ENCODE data around the gene PTGER1. TPM values are rescaled to one million over a fixed set of nuclear protein-coding genes. Genes with fewer than 3 reads are reported as not detected.
"Not testable (repeated sequence)": the region's sequence is repeated elsewhere in the genome, so short reads cannot be mapped to it uniquely, and the experiment has no call there.

PTGER1 gene
- total RNA-seq, 2 experiments from 2014 or later, result 0.93 to 1.3 TPM

DNA sequence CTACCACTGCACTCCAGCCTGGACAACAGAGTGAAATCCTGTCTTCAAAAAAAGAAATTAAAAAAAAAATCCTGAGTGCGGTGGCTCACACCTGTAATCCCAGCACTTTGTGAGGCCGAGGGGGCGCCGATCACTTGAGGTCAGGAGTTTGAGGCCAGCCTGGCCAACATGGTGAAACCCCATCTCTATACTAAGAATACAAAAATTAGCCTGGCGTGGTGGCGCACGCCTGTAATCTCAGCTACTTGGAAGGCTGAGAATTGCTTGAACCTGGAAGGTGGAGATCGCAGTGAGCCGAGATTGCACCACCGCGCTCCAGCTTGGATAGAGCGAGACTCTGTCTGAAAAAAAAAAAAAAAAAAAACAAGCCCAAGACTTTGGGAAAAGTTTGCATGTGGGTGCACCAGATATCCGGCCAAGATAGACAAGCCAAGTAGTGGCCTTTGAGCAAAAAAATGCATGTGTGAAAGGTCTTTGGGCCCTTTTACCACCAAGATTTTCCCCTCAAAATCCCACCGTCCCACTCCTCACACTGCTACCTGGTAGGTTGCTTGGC, 37.3 kb upstream of the PTGER1 start:
- H3K4me1 Mint-ChIP-seq, result peaks cover 50% of the 10 kb centered on the region
- H3K36me3 Mint-ChIP-seq (ENCODE audit: low read depth), result peaks cover 39% of the 10 kb centered on the region
- no peak overlapping the region for H3K4me3 Mint-ChIP-seq
- ChIA-PET CTCF (interaction anchor here (0.9 kb wide), 1 partner anchor 8 kb away, joined by 3 read pairs; no protein-coding TSS in a partner anchor), POLR2A (interaction anchor here (1.6 kb wide), 1 partner anchor 9 kb away, joined by 4 read pairs; no protein-coding TSS in a partner anchor)
- no peaks in the 10 kb centered on the region for H3K27me3 Mint-ChIP-seq
- DNase-seq, result no peak
- H3K9me3 Mint-ChIP-seq, result no peaks in the 10 kb centered on the region
- no peak overlapping the region for H3K27ac Mint-ChIP-seq

DNA sequence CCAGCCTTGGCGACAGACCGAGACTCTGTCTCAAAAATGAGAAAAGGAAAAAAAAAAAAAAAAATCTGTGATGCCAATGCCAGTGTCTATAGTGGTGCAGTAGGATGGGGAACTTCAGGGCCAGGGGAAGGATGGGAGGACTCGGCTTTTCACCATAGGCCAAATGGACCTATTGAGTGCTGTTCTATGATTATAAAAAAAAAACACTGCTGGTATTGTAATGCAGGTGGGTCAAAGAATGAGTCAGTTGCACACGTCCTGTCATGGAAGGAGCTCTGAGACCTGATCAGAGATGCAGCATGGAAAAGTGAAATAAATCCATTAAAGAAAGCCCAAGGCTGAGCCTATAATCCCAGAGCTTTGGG, 36.1 kb upstream of the PTGER1 start:
- no peaks in the 10 kb centered on the region for H3K9me3 Mint-ChIP-seq
- H3K27ac Mint-ChIP-seq, result no peak overlapping the region
- peaks cover 57% of the 10 kb centered on the region for H3K4me1 Mint-ChIP-seq
- CTCF ChIA-PET, result no interaction called here
- no peak for DNase-seq
- H3K27me3 Mint-ChIP-seq, result no peaks in the 10 kb centered on the region
- POLR2A ChIA-PET, result interaction anchor here (0.6 to 1.6 kb wide), 2 partner anchors 10 to 136 kb away, joined by 3 to 4 read pairs; no protein-coding TSS in a partner anchor
- H3K36me3 Mint-ChIP-seq (ENCODE audit: low read depth), result peaks cover 27% of the 10 kb centered on the region
- H3K4me3 Mint-ChIP-seq, result no peak overlapping the region

DNA sequence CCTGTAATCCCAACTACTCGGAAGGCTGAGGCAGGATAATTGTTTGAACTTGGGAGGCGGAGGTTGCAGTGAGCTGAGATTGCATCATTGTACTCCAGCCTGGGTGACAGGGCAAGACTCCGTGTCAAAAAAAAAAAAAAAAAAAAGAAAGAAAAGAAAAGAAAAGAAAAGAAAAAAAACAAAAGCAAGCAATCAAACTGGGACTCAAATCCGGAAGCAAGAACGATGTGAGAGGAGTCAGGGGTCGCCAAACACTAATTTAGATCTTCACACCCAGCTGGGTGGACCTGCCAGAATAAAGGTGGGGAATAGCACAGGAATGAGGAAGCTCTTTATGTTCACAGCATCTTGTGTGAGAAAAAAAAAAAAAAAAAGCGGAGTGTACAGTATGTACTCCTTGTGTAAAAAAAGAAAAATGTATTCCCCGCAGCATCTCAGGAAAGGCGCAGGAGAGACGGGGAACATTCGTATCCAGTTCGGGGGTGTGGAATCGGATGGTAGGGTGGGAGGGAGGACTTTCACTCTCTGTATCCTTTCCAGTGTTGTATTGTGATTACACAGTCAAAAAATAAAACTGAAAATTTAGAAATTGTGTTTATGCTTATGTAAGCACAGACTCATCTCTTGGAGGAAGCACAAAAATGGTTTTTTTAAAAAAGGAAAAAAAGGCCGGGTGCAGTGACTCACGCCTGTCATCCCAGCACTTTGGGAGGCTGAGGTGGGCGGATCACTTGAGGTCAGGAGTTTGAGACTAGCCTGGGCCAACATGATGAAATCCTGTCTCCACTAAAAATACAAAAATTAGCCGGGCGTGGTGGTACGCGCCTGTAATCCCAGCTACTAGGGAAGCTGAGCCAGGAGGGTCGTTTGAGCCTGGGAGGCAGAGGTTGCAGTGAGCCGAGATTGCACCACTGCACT, 35.4 kb upstream of the PTGER1 start:
- CTCF ChIA-PET, result interaction anchor here (0.7 kb wide), 2 partner anchors 106 to 488 kb away, joined by 3 read pairs; no protein-coding TSS in a partner anchor
- POLR2A ChIA-PET, result interaction anchor here (1.6 to 16.0 kb wide), 2 partner anchors 9 to 11 kb away, joined by 4 to 316 read pairs; partner anchors contain the start of gene DNAJB1
- Mint-ChIP-seq H3K36me3 (ENCODE audit: low read depth) (peaks cover 20% of the 10 kb centered on the region), H3K27ac (no peak overlapping the region), H3K4me1 (peaks cover 57% of the 10 kb centered on the region), H3K9me3 (no peaks in the 10 kb centered on the region), H3K27me3 (no peaks in the 10 kb centered on the region), H3K4me3 (no peak overlapping the region)
- no peak for DNase-seq

DNA sequence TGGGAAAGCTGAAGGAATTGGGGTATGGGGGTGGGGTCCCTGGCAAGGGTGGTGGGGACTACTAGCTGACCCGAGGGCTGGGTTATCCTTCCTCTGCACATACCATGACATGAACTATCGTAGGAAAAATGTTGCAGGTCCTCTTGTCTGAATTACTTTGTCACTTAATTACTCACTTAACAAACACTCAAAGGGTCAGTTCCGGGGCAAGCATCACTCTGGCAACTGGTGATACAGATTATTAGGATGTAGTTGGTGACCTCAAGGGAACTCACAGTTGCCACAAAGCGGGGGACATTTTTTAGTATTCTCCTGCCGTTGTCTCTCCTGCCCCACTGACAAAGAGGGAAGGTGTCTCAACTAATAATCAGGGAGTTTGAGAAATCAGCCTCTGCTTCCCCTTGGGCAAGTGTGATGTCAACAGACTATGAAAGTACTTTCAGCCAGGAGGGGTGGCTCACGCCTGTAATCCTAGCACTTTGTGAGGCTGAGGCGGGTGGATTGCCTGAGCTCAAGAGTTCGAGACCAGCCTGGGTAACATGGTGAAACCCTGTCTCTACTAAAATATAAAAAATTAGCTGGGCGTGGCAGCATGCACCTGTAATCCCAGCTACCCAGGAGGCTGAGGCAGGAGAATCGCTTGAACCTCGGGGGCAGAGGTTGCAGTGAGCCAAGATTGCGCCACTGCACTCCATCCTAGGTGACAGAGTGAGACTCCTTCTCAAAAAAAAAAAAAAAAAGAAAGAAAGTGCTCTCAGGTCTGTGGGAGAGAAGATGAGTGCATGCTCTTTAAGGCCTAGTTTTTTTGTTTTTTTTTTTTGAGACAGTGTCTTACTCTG, 32.8 kb upstream of the PTGER1 start:
- H3K9me3 Mint-ChIP-seq, result no peaks in the 10 kb centered on the region
- ChIA-PET CTCF (interaction anchor here (0.5 to 4.7 kb wide), 7 partner anchors 9 to 1242 kb away, joined by 3 to 39 read pairs (median 5); partner anchors contain the start of genes DNAJB1 and GIPC1), POLR2A (interaction anchor here (0.6 to 16.0 kb wide), 7 partner anchors 10 to 128 kb away, joined by 3 to 316 read pairs (median 5); partner anchors contain the start of genes DNAJB1 and GIPC1)
- DNase-seq, result no peak
- peak overlapping the region; percentile 62 for H3K27ac Mint-ChIP-seq
- peaks cover 2% of the 10 kb centered on the region for H3K27me3 Mint-ChIP-seq
- H3K36me3 Mint-ChIP-seq (ENCODE audit: low read depth), result no peaks in the 10 kb centered on the region
- H3K4me1 Mint-ChIP-seq, result peaks cover 52% of the 10 kb centered on the region
- H3K4me3 Mint-ChIP-seq, result no peak overlapping the region

DNA sequence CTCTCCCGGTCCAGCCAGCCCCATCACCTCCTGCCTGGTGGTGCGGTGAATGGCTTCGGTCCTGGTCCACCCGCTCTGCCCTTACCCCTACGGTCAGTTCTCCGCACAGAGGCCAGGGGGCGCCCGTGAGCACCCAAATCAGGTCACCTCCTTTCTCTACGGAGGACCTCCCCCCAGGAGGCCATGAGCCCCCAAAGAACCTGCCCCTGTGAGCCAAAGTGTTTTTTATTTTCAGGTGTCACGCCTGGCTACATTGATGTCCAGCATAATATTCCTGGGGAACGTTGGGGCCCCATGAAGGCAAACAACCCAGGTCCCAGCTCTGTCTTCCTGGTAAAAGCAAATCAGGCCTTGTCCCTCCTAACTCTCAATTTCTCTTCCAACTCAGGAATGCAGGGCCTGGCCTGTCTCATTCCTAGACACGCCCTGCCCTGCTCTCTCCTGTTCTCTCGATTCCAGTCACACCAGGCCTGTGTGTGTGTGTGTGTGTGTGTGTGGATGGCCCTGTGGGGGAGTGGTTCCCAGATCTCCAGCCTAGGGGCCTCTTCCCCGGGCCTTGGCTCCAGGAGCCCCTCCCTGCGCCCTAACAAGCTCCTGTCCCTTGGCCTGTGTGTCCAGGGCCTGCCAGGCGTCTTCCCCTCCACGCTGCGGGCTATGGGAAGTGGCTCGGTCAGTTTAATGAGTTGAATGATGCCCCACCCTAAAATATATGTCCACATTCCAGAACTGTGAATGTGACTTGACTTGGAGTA, 30.5 kb upstream of the PTGER1 start:
- POLR2A ChIA-PET, result interaction anchor here (0.6 to 16.0 kb wide), 7 partner anchors 7 to 371 kb away, joined by 3 to 316 read pairs (median 5); partner anchors contain the start of genes DNAJB1 and GIPC1
- H3K27ac Mint-ChIP-seq, result peak overlapping the region; percentile 57
- peak; percentile 79 for DNase-seq
- H3K9me3 Mint-ChIP-seq, result no peaks in the 10 kb centered on the region
- no peak overlapping the region for H3K4me3 Mint-ChIP-seq
- H3K4me1 Mint-ChIP-seq, result peaks cover 44% of the 10 kb centered on the region
- peaks cover 2% of the 10 kb centered on the region for H3K27me3 Mint-ChIP-seq
- CTCF ChIA-PET, result interaction anchor here (0.8 to 4.7 kb wide), 10 partner anchors 9 to 187 kb away, joined by 3 to 39 read pairs (median 7); partner anchors contain the start of genes DNAJB1 and GIPC1
- no peaks in the 10 kb centered on the region for H3K36me3 Mint-ChIP-seq (ENCODE audit: low read depth)

DNA sequence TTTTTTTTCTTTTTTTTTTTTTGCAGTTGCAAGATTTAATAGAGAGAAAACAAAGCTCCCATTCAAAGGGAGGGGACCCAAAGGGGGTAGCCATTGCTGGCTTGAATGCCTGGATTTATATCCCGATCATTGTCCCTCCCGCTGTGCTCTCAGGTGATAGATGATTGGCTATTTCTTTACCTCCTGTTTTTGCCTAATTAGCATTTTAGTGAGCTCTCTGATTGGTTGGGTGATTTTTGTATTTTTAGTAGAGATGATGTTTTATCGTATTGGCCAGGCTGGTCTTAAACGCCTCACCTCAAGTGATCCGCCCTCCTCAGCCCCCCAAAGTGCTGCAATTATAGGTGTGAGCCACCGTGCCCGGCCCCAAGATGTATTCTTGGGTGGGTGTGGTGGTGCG, 29.4 kb upstream of the PTGER1 start:
- CTCF ChIA-PET, result interaction anchor here (0.7 to 4.7 kb wide), 12 partner anchors 8 to 446 kb away, joined by 3 to 39 read pairs (median 4); partner anchors contain the start of genes DNAJB1 and GIPC1
- H3K27me3 Mint-ChIP-seq; DNase-seq; H3K9me3 Mint-ChIP-seq; H3K27ac Mint-ChIP-seq; H3K4me3 Mint-ChIP-seq; H3K36me3 Mint-ChIP-seq (ENCODE audit: low read depth): not testable (repeated sequence)
- POLR2A ChIA-PET, result interaction anchor here (1.1 to 16.0 kb wide), 3 partner anchors 15 to 124 kb away, joined by 3 to 316 read pairs (median 3); partner anchors contain the start of genes ADGRE5 and DNAJB1
- H3K4me1 Mint-ChIP-seq, result peaks cover 37% of the 10 kb centered on the region

DNA sequence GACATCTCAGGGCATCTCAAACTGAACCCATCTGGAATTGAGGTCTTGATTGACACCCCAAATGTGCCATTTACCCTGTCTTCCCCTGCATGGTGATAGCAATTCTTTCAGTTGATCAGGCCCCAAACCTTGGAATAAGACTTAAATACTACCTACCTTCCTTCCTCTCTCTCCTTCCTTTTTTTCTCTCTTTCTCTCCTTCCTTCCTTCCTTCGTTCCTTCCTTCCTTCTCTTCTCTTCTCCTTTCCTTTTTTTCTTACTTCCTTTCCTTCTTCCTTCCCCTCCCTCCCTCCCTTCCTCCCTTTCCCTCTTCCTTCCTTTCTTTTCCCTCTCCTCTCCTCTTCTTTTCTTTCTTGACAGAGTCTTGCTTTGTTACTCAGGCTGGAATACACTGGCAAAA, 28.1 kb upstream of the PTGER1 start:
- Mint-ChIP-seq H3K9me3 (no peaks in the 10 kb centered on the region), H3K27ac (no peak overlapping the region), H3K4me3 (no peak overlapping the region), H3K36me3 (ENCODE audit: low read depth) (no peaks in the 10 kb centered on the region), H3K27me3 (peaks cover 2% of the 10 kb centered on the region), H3K4me1 (peaks cover 31% of the 10 kb centered on the region)
- no peak for DNase-seq
- ChIA-PET POLR2A (interaction anchor here (1.1 to 16.0 kb wide), 3 partner anchors 17 to 122 kb away, joined by 3 to 316 read pairs (median 3); partner anchors contain the start of genes ADGRE5 and DNAJB1), CTCF (interaction anchor here (0.7 to 4.7 kb wide), 10 partner anchors 14 to 444 kb away, joined by 3 to 39 read pairs (median 4); partner anchors contain the start of genes ASF1B and DNAJB1)

DNA sequence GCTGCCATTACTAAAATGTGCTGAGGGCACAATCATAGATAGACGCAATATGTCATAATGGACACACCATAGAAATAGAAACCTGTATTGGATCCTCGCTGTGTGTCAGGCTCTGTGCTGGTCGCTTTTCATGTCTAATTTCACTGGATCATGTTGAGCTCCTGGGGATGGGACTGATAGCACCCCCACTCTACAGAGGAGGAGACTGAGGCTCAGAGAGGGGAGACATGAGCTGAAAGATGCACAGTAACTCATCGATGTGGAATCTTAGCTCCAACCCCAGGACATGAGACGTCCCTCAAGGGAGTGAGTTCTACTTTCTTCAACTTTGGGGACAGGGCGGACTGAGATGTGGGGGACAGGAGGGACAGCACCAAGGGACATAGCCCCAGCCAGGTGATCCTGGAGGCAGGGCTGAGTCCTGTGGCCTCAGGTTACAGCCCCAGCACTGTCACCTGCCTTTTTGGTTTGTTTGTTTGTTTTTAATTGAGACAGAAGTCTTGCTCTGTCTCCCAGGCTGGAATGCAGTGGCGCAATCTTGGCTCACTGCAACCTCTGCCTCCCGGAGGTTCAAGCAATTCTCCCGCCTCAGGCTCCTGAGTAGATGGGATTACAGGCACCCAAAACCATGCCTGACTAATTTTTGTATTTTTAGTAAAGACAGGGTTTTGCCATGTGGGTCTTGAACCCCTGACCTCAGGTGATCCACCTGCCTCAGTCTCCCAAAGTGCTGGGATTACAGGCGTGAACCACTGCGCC, 27.4 kb upstream of the PTGER1 start:
- Mint-ChIP-seq H3K9me3 (no peaks in the 10 kb centered on the region), H3K27me3 (peaks cover 2% of the 10 kb centered on the region), H3K4me1 (peaks cover 26% of the 10 kb centered on the region), H3K4me3 (no peak overlapping the region), H3K27ac (no peak overlapping the region), H3K36me3 (ENCODE audit: low read depth) (no peaks in the 10 kb centered on the region)
- ChIA-PET CTCF (interaction anchor here (0.9 to 1.6 kb wide), 3 partner anchors 24 to 54 kb away, joined by 3 to 4 read pairs (median 3); partner anchors contain the start of gene PTGER1), POLR2A (interaction anchor here (16.0 kb wide), 1 partner anchor 17 kb away, joined by 316 read pairs; the partner anchor contains the start of gene DNAJB1)
- DNase-seq, result no peak

DNA sequence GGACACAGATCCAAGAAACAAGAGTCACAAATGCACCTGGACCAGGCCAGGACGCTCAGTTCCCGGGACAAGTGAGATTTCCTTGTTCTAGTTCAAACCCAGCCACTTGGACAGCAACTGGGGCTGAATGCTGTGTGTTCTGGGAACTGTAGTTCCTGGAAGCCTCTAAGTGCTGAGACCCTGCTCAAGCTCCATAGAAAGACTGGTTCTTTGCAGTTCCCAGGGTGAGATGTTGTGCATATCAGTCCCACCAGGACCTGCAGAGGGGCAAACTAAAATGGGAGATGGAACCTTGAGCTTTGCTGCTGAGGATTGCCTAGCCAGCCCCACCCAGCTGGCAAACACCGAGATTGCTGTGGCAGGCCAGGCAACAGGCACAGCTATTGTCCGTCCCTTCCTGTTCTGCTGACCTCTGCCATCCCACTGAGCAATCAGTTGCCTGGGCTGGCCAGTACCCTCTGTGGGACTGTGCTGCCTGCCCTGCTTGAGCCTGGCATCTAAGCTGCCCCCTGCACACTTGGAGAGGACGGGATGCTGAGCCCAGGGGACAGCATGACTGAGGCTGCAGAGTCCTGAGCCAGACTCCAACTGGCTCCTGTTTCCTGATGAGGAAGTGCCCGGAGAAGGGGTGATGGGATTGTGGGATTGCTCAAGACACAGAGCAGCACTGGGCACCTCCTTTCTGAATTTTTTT, 22.2 kb upstream of the PTGER1 start:
- peak overlapping the region; percentile 67 for H3K4me3 Mint-ChIP-seq
- POLR2A ChIA-PET, result interaction anchor here (1.9 to 16.0 kb wide), 3 partner anchors 9 to 23 kb away, joined by 10 to 316 read pairs (median 14); partner anchors contain the start of gene DNAJB1
- no peak for DNase-seq
- H3K4me1 Mint-ChIP-seq, result peaks cover 25% of the 10 kb centered on the region
- H3K36me3 Mint-ChIP-seq (ENCODE audit: low read depth), result peaks cover 9% of the 10 kb centered on the region
- H3K27ac Mint-ChIP-seq, result no peak overlapping the region
- peaks cover 3% of the 10 kb centered on the region for H3K27me3 Mint-ChIP-seq
- H3K9me3 Mint-ChIP-seq, result no peaks in the 10 kb centered on the region
- CTCF ChIA-PET, result interaction anchor here (0.6 to 4.5 kb wide), 4 partner anchors 8 to 361 kb away, joined by 3 to 35 read pairs (median 6); partner anchors contain the start of gene ASF1B

DNA sequence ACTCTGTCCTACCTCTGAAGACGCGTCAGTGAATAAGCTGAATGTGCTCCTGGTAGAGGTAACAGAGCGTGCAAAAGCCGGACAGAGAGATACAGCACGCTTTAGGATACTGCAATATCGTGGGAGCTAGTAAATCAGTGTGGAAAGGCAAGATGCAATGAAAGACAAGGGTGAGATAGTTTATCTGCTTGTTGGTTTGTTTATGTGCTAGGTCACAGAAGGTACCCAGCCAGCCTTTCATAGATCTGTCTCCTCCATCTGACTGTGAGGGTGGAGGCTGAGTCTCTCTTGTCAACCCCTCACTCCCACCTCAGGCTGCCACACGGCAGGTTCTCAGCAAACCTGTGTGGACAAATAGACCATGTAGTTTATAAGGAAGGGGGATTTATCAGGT, 21.7 kb upstream of the PTGER1 start:
- peaks cover 25% of the 10 kb centered on the region for H3K4me1 Mint-ChIP-seq
- no peaks in the 10 kb centered on the region for H3K9me3 Mint-ChIP-seq
- H3K27ac Mint-ChIP-seq, result no peak overlapping the region
- peaks cover 3% of the 10 kb centered on the region for H3K27me3 Mint-ChIP-seq
- H3K4me3 Mint-ChIP-seq, result peak overlapping the region; percentile 67
- no peak for DNase-seq
- ChIA-PET CTCF (interaction anchor here (1.2 to 4.5 kb wide), 4 partner anchors 9 to 360 kb away, joined by 3 to 35 read pairs (median 7); partner anchors contain the start of gene ASF1B), POLR2A (interaction anchor here (0.7 to 16.0 kb wide), 5 partner anchors 9 to 64 kb away, joined by 3 to 316 read pairs (median 5); partner anchors contain the start of genes DNAJB1 and PKN1)
- H3K36me3 Mint-ChIP-seq (ENCODE audit: low read depth), result peaks cover 9% of the 10 kb centered on the region
